ENCODE results near the gene TEX13B.
"Not testable (repeated sequence)": the region's sequence is repeated elsewhere in the genome, so short reads cannot be mapped to it uniquely, and the experiment has no call there.

Gene TEX13B, protein sequence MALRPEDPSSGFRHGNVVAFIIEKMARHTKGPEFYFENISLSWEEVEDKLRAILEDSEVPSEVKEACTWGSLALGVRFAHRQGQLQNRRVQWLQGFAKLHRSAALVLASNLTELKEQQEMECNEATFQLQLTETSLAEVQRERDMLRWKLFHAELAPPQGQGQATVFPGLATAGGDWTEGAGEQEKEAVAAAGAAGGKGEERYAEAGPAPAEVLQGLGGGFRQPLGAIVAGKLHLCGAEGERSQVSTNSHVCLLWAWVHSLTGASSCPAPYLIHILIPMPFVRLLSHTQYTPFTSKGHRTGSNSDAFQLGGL

GRCh38 chrX:107982356-107982755, at the start of gene TEX13B:
TSS of gene TEX13B (minus strand) at chrX:107982370. CDS start at chrX:107982127, 243 bp downstream.
- DNase-seq (ENCODE audit: low read depth): no peak

DNA sequence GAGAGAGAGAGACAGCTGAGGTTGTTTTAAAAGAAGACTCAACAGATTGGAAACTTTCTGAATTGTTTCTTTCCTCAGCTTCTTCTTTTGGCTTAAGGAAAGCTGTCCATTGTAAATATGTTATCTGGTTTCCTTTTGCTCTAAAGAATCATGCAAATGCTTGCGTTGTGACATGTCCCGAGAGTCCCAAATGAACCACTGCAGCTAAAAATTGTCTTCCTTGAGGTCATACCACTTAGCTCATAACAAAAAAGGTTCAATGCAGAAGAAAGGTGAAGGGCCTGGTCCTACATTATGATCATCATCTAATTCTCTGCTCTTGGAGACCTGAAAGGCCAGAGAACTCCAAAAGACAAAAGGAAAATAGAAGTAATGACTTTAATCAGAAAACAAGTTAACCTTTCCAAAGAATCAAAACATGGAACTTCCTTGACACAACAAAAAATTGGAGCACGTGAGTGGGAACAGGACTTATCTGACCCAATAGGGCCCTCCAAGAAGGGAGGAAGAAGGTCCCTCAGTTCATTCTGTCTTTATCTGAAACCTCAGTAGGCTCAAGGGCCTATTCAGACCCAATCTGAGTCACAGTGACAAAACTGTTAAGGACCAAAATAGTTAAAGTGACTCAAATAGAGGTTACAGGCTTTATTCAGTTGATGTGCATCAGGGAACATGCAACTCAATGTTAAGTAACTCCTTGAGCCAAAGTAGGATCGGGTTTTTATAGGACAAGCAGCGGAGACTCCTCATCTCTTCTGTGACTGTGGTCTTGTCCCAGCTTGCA, 48.0 kb upstream of the TEX13B start:
- no peak for DNase-seq (ENCODE audit: low read depth)

DNA sequence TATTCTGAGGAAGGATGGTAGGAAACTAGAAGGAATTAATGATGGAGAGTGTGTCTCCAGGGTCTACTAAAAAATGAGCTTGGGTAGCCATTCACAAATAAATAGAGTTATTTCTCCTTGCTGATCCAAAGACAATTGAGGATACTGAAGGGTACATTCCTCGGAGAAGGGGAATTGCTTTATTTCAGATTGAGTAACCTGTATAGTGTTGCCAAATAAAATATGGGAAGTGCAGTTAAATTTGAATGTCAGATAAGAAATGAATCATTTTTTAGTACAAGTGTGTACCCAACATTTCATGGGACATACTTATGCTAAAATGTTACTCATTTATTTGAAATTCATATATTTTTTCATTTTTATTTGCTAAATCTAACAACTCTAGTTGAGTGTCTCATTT, 46.7 kb upstream of the TEX13B start:
- no peak for DNase-seq (ENCODE audit: low read depth)

DNA sequence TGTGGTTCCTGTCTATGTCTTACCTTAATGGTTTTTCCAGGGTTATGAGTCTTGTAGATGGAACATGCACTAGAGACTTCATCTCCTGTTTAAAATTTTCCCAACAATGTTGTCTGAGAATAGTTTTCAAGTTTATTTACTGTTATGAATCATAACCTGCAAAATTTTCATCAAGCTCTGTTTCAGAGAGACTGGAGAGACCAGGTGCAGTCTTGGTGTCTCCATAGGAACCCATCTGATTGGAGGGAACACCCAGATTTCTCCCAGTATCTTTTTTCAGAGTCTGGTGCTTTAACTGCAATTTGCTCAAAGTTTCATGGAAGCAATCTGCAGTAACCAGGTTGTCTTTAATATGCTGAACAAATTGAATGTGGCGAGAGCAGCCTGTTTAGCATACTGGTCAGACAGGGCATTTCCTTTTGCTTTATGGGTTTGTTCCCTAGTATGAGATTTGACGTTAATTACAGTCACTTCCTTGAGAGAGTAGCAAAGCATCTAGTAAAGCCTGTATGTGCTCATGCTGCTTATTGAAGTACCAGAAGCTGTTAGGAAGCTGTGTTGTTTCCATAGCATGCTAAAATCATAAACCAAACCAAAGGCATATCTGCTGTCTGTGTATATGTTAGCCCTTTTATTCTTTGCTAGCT, 43.9 kb upstream of the TEX13B start:
- DNase-seq (ENCODE audit: low read depth): no peak

DNA sequence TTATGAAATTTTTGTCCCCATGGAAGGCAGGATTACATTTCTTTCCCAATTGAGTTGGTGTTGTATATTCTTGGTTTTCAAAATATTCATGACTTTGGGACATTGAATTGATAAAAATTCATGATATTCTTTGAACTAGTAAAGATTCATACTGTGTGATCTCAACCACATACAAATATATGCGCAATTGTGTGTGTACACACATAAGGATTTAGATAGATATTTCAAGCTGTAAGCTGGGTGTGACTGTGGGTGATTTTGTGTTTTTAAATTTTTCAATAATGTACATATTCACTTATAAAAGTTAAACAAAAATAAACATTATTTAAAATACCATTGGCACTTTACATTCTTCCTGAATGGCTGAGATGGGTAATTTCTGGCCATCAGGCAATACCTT, 43.2 kb upstream of the TEX13B start:
- DNase-seq (ENCODE audit: low read depth): no peak

DNA sequence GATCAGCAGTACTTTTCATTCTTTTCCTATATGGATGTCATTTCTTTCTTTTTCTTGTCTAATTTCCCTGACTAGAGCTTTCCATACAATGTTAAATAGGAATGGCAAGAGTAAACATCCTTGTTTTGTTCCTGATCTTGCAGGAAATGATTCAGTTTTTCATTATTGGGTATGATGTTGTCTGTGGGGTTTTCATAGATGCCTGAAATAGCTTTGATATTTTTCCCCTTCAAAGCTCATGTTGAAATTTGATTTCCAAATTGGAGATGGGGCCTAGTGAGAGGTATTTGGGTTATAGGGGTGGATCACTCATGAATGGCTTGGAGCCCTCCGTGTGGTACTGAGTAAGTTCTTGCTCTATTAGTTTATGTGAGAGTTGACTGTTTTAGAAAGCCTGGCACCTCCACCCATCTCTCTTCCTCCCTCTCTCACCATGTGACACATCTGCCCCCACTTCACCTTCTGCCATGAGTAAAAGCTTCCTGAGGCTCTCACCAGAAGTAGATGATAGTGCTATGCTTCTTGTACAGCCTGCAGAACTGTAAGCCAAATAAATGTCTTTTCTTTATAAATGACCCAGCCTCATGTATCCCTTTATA, 40.4 kb upstream of the TEX13B start:
- DNase-seq (ENCODE audit: low read depth): no peak

GRCh38 chrX:108020631-108021030, 38.5 kb upstream of the TEX13B start:
- DNase-seq (ENCODE audit: low read depth): no peak

GRCh38 chrX:108019382-108019875, 37.3 kb upstream of the TEX13B start:
- DNase-seq (ENCODE audit: low read depth): no peak

- DNase-seq (ENCODE audit: low read depth): no peak
Observed at GRCh38 chrX:108018656-108019381, 36.6 kb upstream of the TEX13B start.

- DNase-seq (ENCODE audit: low read depth): no peak
Observed at GRCh38 chrX:108001218-108001814, 19.1 kb upstream of the TEX13B start.

DNA sequence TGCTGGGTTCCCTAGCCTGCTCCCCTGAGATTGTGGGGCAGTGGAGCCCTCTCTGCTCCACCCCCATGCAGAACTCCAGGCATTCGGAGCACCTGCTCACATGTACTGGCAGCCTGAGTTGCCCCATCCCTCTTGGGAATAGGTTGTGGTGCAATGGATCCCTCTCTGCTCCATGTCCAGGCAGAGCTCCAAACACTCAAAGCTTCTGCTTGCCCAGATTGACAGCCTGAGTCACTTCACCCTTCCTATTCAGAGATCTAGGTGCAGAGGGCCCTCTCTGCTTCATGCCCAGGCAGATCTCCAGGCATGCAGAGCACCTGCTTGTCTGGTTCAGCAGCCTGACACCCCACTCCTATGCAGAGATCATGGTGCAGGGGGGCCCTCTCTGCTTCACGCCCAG, 18.6 kb upstream of the TEX13B start:
- no peak for DNase-seq (ENCODE audit: low read depth)

- no peak for DNase-seq (ENCODE audit: low read depth)
Observed at GRCh38 chrX:107996124-107996523, 14.0 kb upstream of the TEX13B start.

- no peak for DNase-seq (ENCODE audit: low read depth)
Observed at GRCh38 chrX:107985033-107985432, 2.9 kb upstream of the TEX13B start.

DNA sequence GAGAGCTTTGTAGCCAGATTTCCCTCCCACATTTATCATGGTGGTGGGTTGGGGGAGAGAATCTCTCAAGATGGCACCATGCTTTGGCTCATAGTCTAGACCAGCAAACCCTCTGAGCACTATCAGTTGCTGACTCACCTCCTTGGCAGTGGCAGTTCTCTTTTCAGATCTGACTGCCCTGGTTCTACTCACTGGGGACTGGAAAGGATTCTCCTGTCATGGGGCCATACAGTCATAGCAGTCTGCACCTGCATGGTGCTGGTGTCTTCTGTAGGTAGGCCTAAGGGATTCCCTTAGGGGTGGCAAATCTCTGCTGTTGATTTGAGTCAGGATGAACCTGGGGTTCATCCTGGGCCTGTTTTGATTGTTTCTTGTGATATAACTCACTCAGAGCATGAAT, 2.6 kb downstream of the TEX13B start:
- no peak for DNase-seq (ENCODE audit: low read depth)

GRCh38 chrX:107978707-107979307, 3.4 kb downstream of the TEX13B start:
- no peak for DNase-seq (ENCODE audit: low read depth)

GRCh38 chrX:107978071-107978470, 4.1 kb downstream of the TEX13B start:
- DNase-seq (ENCODE audit: low read depth): no peak

DNA sequence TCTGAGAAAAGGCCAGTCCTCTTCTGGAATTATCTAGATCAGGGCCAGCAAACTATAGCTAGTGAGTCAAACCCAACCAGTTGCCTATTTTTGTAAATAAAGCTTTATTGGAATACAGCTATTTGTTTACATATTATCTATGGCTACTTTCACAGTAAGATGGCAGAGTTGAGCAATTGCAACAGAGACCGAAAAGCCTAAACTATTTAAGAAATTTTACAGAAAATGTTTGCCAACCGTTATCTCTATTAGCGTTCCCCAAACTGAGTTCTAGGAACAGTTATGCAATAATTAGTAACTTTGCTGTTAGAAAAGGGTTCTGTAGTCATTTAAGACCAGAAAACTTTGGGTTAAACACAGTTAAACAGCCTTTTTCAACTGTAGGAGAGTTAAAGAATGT, 10.5 kb downstream of the TEX13B start:
- DNase-seq (ENCODE audit: low read depth): no peak

GRCh38 chrX:107970073-107970472, 12.1 kb downstream of the TEX13B start:
- no peak for DNase-seq (ENCODE audit: low read depth)

GRCh38 chrX:107968623-107969022, 13.5 kb downstream of the TEX13B start:
- DNase-seq (ENCODE audit: low read depth): no peak

DNA sequence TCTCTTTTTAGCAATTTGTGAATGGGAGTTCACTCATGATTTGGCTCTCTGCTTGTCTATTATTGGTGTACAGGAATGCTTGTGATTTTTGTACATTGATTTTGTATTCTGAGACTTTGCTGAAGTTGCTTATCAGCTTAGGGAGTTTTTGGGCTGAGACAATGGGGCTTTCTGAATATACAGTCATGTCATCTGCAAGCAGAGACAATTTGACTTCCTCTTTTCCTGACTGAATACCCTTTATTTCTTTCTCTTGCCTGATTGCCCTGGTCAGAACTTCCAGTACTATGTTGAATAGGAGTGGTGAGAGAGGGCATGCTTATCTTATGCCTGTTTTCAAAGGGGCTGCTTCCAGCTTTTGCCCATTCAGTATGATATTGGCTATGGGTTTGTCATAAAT, 26.8 kb downstream of the TEX13B start:
- DNase-seq (ENCODE audit: low read depth): not testable (repeated sequence)

DNA sequence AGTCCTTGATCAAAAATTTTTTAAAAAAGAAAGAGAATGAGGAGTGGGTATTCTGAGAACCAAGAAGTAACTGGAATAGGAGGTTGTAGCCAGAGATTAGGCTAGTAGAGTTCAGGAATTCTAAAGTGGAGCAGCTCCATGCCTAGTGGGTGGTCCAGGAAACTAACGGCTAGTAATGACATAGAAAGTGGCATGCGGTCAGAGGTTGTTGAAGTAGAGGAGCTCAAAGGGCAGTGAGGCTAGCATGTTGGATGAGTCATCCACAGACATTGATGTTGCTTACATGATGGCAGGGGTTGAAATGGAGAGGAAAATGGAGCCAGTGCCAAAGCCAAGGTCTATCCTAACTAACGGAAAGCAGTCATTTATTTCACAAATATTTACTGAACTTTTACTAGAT, 42.1 kb downstream of the TEX13B start:
- no peak for DNase-seq (ENCODE audit: low read depth)
